H9 (cell line): ENCODE results near the gene IL1RAPL2. TPM values are rescaled to one million over a fixed set of nuclear protein-coding genes. Genes with fewer than 3 reads are reported as not detected.

Source experiments
- DNase-seq: peaks from one replicate; pipeline ENCODE4 v3.0.0-alpha.2; 2017
- H2AFZ ChIP-seq: one replicate; pipeline ENCODE4 v1.6.1; 2013; ENCODE audit warnings: mild to moderate bottlenecking, low read length, control low read depth, moderate library complexity
- H2AK5ac ChIP-seq: 2 replicates; pipeline ENCODE4 v1.6.1; 2013; ENCODE audit warnings: low read length, control low read depth, mixed read lengths; ENCODE audit not compliant: insufficient read length
- H2BK120ac ChIP-seq: one replicate; pipeline ENCODE4 v1.6.1; 2013; ENCODE audit warnings: low read depth, mild to moderate bottlenecking, low read length, control low read depth, inconsistent platforms; ENCODE audit not compliant: poor library complexity, severe bottlenecking
- H2BK12ac ChIP-seq: 2 replicates; pipeline ENCODE4 v1.6.1; 2013; ENCODE audit warnings: low read length, control low read depth, mixed read lengths, low read depth; ENCODE audit not compliant: insufficient read length
- H2BK15ac ChIP-seq: 2 replicates; pipeline ENCODE4 v1.6.1; 2013; ENCODE audit warnings: low read depth, low read length, control low read depth
- H2BK20ac ChIP-seq: one replicate; pipeline ENCODE4 v1.6.1; 2013; ENCODE audit warnings: low read depth, mild to moderate bottlenecking, low read length, control low read depth, inconsistent platforms; ENCODE audit not compliant: poor library complexity, severe bottlenecking
- H2BK5ac ChIP-seq: 2 replicates; pipeline ENCODE4 v1.6.1; 2013; ENCODE audit warnings: low read length, control low read depth, mixed read lengths; ENCODE audit not compliant: insufficient read length
- H3K14ac ChIP-seq: 2 replicates; pipeline ENCODE4 v1.6.1; 2013; ENCODE audit warnings: low read length, control low read depth; ENCODE audit not compliant: insufficient read depth
- H3K18ac ChIP-seq: 2 replicates; pipeline ENCODE4 v1.6.1; 2013; ENCODE audit warnings: low read depth, mild to moderate bottlenecking, mixed read lengths, low read length, control low read depth; ENCODE audit not compliant: insufficient read length
- H3K23ac ChIP-seq: 2 replicates; pipeline ENCODE4 v1.6.1; 2013; ENCODE audit warnings: low read length, control low read depth, mixed read lengths, low read depth; ENCODE audit not compliant: insufficient read length
- H3K23me2 ChIP-seq: 2 replicates; pipeline ENCODE4 v1.6.1; 2013; ENCODE audit warnings: low read depth, mild to moderate bottlenecking, mixed read lengths, low read length, control low read depth; ENCODE audit not compliant: insufficient read length, poor library complexity, severe bottlenecking
- H3K27ac ChIP-seq: 2 replicates; pipeline ENCODE4 v1.5.1; 2013; ENCODE audit warnings: low read length, control low read depth, mixed read lengths, low read depth; ENCODE audit not compliant: insufficient read length
- H3K27me3 ChIP-seq: 2 replicates; pipeline ENCODE4 v1.6.1; 2013; ENCODE audit warnings: low read length, control low read depth, inconsistent platforms; ENCODE audit not compliant: insufficient read depth
- H3K4ac ChIP-seq: 2 replicates; pipeline ENCODE4 v1.6.1; 2013; ENCODE audit warnings: low read depth, mild to moderate bottlenecking, control low read depth, inconsistent platforms, low read length, moderate library complexity
- H3K4me1 ChIP-seq: 2 replicates; pipeline ENCODE4 v1.6.1; 2013; ENCODE audit warnings: low read length, control low read depth, inconsistent platforms; ENCODE audit not compliant: insufficient read depth
- H3K4me2 ChIP-seq: 2 replicates; pipeline ENCODE4 v1.6.1; 2013; ENCODE audit warnings: low read length, control low read depth, mixed read lengths; ENCODE audit not compliant: insufficient read length, insufficient read depth
- H3K56ac ChIP-seq: 2 replicates; pipeline ENCODE4 v1.6.1; 2013; ENCODE audit warnings: low read depth, mild to moderate bottlenecking, mixed read lengths, low read length, control low read depth; ENCODE audit not compliant: insufficient read length
- H3K79me1 ChIP-seq: 2 replicates; pipeline ENCODE4 v1.6.1; 2013; ENCODE audit warnings: low read depth, mild to moderate bottlenecking, moderate library complexity, low read length, control low read depth, inconsistent platforms; ENCODE audit not compliant: insufficient read depth, poor library complexity, severe bottlenecking
- H3K79me2 ChIP-seq: 2 replicates; pipeline ENCODE4 v1.6.1; 2013; ENCODE audit warnings: low read length, control low read depth, inconsistent platforms; ENCODE audit not compliant: insufficient read depth
- H3K9ac ChIP-seq: 2 replicates; pipeline ENCODE4 v1.6.1; 2013; ENCODE audit warnings: low read length, control low read depth, mixed read lengths; ENCODE audit not compliant: insufficient read length; ENCODE audit errors: extremely low read depth
- H3K9me3 ChIP-seq: one replicate; pipeline ENCODE4 v1.6.1; 2013; ENCODE audit warnings: low read depth, low read length, inconsistent platforms; ENCODE audit not compliant: control insufficient read depth
- H3T11ph ChIP-seq: one replicate; pipeline ENCODE4 v1.6.1; 2013; ENCODE audit warnings: mild to moderate bottlenecking, low read length, control low read depth, inconsistent platforms
- H4K20me1 ChIP-seq: one replicate; pipeline ENCODE4 v1.6.1; 2013; ENCODE audit not compliant: control insufficient read depth, insufficient read length, insufficient read depth
- H4K5ac ChIP-seq: 2 replicates; pipeline ENCODE4 v1.6.1; 2013; ENCODE audit warnings: low read depth, mild to moderate bottlenecking, mixed read lengths, low read length, control low read depth; ENCODE audit not compliant: insufficient read length
- H4K8ac ChIP-seq: replicated peaks from 2 replicates; pipeline ENCODE4 v1.6.1; 2013; ENCODE audit warnings: low read length, control low read depth, mixed read lengths, low read depth; ENCODE audit not compliant: insufficient read length
- H4K91ac ChIP-seq: 2 replicates; pipeline ENCODE4 v1.6.1; 2013; ENCODE audit warnings: low read depth, mild to moderate bottlenecking, moderate library complexity, mixed read lengths, low read length, control low read depth; ENCODE audit not compliant: insufficient read length
- H3K27ac Mint-ChIP-seq, 3 experiments: 2 replicates in 2 of 3; 3 replicates in 1 of 3; pipeline ENCODE4 v1.8.0; 2020 to 2021; ENCODE audit warnings: mixed read lengths in 3 of 3, mild to moderate bottlenecking in 1 of 3, moderate library complexity in 1 of 3
- H3K27me3 Mint-ChIP-seq: 2 replicates; pipeline ENCODE4 v1.8.0; 2021; ENCODE audit warnings: low read depth, mild to moderate bottlenecking, moderate library complexity, mixed read lengths
- H3K36me3 Mint-ChIP-seq, 3 experiments: 2 replicates in 2 of 3; 3 replicates in 1 of 3; pipeline ENCODE4 v1.8.0; 2020 to 2021; ENCODE audit warnings: low read depth in 3 of 3, mixed read lengths in 3 of 3; ENCODE audit not compliant: insufficient read depth in 1 of 3
- H3K4me1 Mint-ChIP-seq, 2 experiments: 2 replicates each; pipeline ENCODE4 v1.8.0; 2020; ENCODE audit warnings: mixed read lengths in 2 of 2
- H3K4me3 Mint-ChIP-seq, 2 experiments: 2 replicates in 1 of 2; 3 replicates in 1 of 2; pipeline ENCODE4 v1.8.0; 2020 to 2021; ENCODE audit warnings: mild to moderate bottlenecking in 2 of 2, mixed read lengths in 2 of 2, moderate library complexity in 1 of 2
- H3K9me3 Mint-ChIP-seq, 2 experiments: 2 replicates in 1 of 2; 3 replicates in 1 of 2; pipeline ENCODE4 v1.8.0; 2020; ENCODE audit warnings: mild to moderate bottlenecking in 2 of 2, mixed read lengths in 2 of 2, moderate library complexity in 1 of 2
- CTCF ChIP-seq: fragments of 200-600 bp; sonication (generic); conservative IDR thresholded peaks from 3 replicates; pipeline ENCODE4 v1.8.0; 2021; ENCODE audit warnings: antibody characterized with exemption, mild to moderate bottlenecking
- WGBS: extraction: QIAGEN DNeasy Blood & Tissue Kit; methylation state at CpG from one replicate; pipeline ENCODE4 v1.1.7; 2013; ENCODE audit warnings: missing lambda C conversion rate, low lambda C conversion rate, mixed read lengths; ENCODE audit not compliant: insufficient read length; ENCODE audit errors: extremely low coverage; 5-methylcytosine and 5-hydroxymethylcytosine counted together
- total RNA-seq: library from RNA; stranded (reverse); gene quantifications from 2 replicates; pipeline ENCODE4 v1.2.1, GENCODE V29; 2021

Gene IL1RAPL2
- total RNA-seq, 1 experiment from 2014 or later = not detected

DNA sequence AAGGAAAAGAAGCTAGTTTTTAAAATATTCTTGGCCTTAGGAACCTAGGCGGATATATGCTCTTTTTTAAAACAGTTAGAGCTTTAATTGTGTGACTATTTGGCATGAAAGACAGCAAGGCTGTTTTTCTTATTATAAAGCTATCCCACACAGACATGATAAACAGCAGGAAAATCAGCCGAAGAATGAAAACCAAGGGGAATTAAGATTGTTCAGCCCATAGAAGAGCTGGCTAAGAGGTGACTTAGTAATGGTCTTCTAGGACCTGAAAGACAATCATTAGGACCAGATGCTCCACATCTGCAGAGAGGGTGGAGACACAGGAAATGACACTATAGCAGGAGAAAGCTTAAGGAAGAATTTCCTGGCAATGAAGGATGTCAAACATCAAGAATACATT, 1085.0 kb downstream of the IL1RAPL2 start:
- Histone ChIP-seq H4K5ac (no peak overlapping the region), H3K18ac (no peak overlapping the region), H3K56ac (no peak overlapping the region), H3K23ac (no peak overlapping the region), H3K4me2 (no peak overlapping the region), H2BK20ac (no peak overlapping the region), H2BK5ac (no peak overlapping the region), H4K20me1 (no peaks in the 10 kb centered on the region), H3K79me1 (no peaks in the 10 kb centered on the region), H3K23me2 (no peaks in the 10 kb centered on the region), H4K8ac (no peak overlapping the region), H2AFZ (no peak overlapping the region), H4K91ac (no peak overlapping the region), H3K9me3 (no peaks in the 10 kb centered on the region), H3K4ac (no peak overlapping the region), H3K14ac (no peak overlapping the region), H2BK12ac (no peak overlapping the region), H3K27me3 (no peaks in the 10 kb centered on the region), H3T11ph (no peak overlapping the region), H3K9ac (no peak overlapping the region), H3K27ac (no peak overlapping the region), H2BK15ac (no peak overlapping the region), H3K4me1 (peaks cover 3% of the 10 kb centered on the region; the same call in 1 of the 2 replicates), H2BK120ac (no peak overlapping the region), H3K79me2 (no peaks in the 10 kb centered on the region), H2AK5ac (no peak overlapping the region)
- no CpG with 5 or more reads among the region's 2 CpGs for WGBS
- Mint-ChIP-seq H3K27ac (no peak overlapping the region), H3K4me1 (peaks cover 10 to 12% of the 10 kb centered on the region in 2 experiments), H3K4me3 (no peak overlapping the region), H3K27me3 (no peaks in the 10 kb centered on the region; the same call in 1 of the 2 replicates), H3K9me3 (peaks cover 0 to 38% of the 10 kb centered on the region in 2 experiments; a peak in 2 of 5 replicates), H3K36me3 (no peaks in the 10 kb centered on the region; a peak in 2 of 7 replicates)
- TF ChIP-seq CTCF = no peak
- DNase-seq = no peak
